Glutamatergic neuron (in vitro differentiated cells): ENCODE measurements around the gene MRPL36. TPM values are rescaled to one million over a fixed set of nuclear protein-coding genes. Genes with fewer than 3 reads are reported as not detected.

ENCODE experiments used
- DNase-seq: peaks from one replicate; pipeline ENCODE4 v3.0.0; 2022
- H3K27ac Mint-ChIP-seq: one replicate; pipeline ENCODE4 v1.8.0; 2020; ENCODE audit warnings: mild to moderate bottlenecking, mixed read lengths, inconsistent platforms; ENCODE audit not compliant: unreplicated experiment
- H3K27me3 Mint-ChIP-seq: one replicate; pipeline ENCODE4 v1.8.0; 2020; ENCODE audit warnings: mild to moderate bottlenecking, moderate library complexity, mixed read lengths, inconsistent platforms; ENCODE audit not compliant: unreplicated experiment
- H3K36me3 Mint-ChIP-seq: one replicate; pipeline ENCODE4 v1.8.0; 2020; ENCODE audit warnings: mild to moderate bottlenecking, mixed read lengths, inconsistent platforms; ENCODE audit not compliant: unreplicated experiment
- H3K4me1 Mint-ChIP-seq: one replicate; pipeline ENCODE4 v1.8.0; 2020; ENCODE audit warnings: mild to moderate bottlenecking, low read depth, mixed read lengths, inconsistent platforms; ENCODE audit not compliant: unreplicated experiment
- H3K4me3 Mint-ChIP-seq: one replicate; pipeline ENCODE4 v1.8.0; 2020; ENCODE audit warnings: mild to moderate bottlenecking, mixed read lengths, inconsistent platforms; ENCODE audit not compliant: unreplicated experiment
- H3K9me3 Mint-ChIP-seq: one replicate; pipeline ENCODE4 v1.8.0; 2020; ENCODE audit warnings: mild to moderate bottlenecking, moderate library complexity, mixed read lengths, inconsistent platforms; ENCODE audit not compliant: unreplicated experiment
- total RNA-seq: library from RNA; stranded (reverse); fragmentation: NEBNext Ultra II Directional; extraction: Animal tissue kit (Norgen Biotek cat#: 25700); gene quantifications from one replicate; pipeline ENCODE4 v1.2.1, GENCODE V29; 2021; ENCODE audit not compliant: unreplicated experiment
- TF ChIP-seq, protein P1 (sequence below): fragments of 200-600 bp; sonication (generic); IDR thresholded peaks from one replicate; pipeline ENCODE4 v1.5.0; 2021; ENCODE audit not compliant: partially characterized antibody, unreplicated experiment

MRPL36 gene
- total RNA-seq, 1 donor from 2014 or later, result 40.0 TPM

DNA sequence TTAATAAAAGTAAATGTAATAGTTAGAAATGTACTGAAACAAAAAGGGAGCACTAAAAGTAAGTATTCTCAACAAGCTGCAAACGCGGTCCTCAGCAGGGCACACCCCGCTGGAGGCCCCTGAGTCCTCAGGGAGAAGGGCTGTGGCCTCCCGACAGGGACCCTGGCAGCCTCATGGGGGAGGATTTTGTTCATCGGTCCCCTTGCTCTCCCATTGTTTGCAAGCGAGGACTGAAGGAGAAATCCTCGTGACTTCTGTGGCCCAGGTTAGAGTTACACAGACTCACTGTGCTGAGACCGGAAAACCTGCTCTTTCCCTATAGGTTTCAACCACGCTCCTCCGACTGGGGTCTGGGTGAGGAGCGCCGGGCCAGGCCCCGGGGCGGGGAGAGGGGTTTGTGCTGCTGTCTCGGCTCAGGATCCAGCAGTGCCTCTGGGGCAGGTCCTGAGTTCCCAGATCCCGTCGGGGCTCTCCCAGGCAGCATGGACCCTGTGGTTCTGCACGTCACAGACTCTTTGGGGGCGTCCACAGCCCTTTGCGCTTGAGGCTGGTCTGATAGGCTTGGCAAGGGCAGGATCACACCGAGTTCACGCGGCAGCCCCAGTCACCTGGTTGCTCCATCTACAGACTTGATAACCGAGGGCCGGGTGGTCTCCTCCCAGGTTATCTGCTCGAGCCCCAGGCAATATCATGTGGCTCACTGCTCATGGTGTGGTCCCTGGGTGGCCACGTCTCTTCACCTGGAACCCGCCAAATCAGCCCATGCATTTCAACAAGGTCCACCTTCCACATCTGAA is 38.8 kb downstream of the MRPL36 start:
- Mint-ChIP-seq H3K4me3 (no peak overlapping the region), H3K9me3 (peaks cover 6% of the 10 kb centered on the region), H3K27me3 (peaks cover 2% of the 10 kb centered on the region), H3K27ac (no peak overlapping the region), H3K36me3 (peaks cover 9% of the 10 kb centered on the region), H3K4me1 (no peaks in the 10 kb centered on the region)
- peak; percentile 9 for DNase-seq
- TF ChIP-seq, protein P1, sequence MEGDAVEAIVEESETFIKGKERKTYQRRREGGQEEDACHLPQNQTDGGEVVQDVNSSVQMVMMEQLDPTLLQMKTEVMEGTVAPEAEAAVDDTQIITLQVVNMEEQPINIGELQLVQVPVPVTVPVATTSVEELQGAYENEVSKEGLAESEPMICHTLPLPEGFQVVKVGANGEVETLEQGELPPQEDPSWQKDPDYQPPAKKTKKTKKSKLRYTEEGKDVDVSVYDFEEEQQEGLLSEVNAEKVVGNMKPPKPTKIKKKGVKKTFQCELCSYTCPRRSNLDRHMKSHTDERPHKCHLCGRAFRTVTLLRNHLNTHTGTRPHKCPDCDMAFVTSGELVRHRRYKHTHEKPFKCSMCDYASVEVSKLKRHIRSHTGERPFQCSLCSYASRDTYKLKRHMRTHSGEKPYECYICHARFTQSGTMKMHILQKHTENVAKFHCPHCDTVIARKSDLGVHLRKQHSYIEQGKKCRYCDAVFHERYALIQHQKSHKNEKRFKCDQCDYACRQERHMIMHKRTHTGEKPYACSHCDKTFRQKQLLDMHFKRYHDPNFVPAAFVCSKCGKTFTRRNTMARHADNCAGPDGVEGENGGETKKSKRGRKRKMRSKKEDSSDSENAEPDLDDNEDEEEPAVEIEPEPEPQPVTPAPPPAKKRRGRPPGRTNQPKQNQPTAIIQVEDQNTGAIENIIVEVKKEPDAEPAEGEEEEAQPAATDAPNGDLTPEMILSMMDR, result no peak

DNA sequence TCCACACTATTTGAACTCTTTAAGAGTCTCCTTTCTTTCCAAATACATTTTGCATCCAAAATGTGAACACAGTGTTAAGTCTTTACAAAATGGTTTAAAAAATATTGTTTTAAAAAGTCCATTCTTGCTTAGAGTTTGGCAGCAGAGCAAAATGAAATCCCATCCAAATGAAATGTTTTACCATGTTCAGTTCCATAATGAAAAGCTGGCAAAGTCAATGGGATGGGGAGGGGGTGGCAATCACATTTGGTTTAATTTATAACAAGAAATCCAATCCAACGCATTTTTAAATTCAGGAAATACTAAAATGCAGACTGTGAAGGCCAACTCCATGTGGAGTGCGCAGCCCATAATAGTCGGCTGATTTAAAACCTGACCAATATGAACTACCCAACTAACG is 39.4 kb downstream of the MRPL36 start:
- peaks cover 2% of the 10 kb centered on the region for H3K27me3 Mint-ChIP-seq
- H3K36me3 Mint-ChIP-seq, result peaks cover 9% of the 10 kb centered on the region
- H3K27ac Mint-ChIP-seq, result no peak overlapping the region
- H3K4me1 Mint-ChIP-seq, result no peaks in the 10 kb centered on the region
- TF ChIP-seq, protein P1, result no peak
- no peak for DNase-seq
- H3K4me3 Mint-ChIP-seq, result no peak overlapping the region
- peaks cover 9% of the 10 kb centered on the region for H3K9me3 Mint-ChIP-seq

DNA sequence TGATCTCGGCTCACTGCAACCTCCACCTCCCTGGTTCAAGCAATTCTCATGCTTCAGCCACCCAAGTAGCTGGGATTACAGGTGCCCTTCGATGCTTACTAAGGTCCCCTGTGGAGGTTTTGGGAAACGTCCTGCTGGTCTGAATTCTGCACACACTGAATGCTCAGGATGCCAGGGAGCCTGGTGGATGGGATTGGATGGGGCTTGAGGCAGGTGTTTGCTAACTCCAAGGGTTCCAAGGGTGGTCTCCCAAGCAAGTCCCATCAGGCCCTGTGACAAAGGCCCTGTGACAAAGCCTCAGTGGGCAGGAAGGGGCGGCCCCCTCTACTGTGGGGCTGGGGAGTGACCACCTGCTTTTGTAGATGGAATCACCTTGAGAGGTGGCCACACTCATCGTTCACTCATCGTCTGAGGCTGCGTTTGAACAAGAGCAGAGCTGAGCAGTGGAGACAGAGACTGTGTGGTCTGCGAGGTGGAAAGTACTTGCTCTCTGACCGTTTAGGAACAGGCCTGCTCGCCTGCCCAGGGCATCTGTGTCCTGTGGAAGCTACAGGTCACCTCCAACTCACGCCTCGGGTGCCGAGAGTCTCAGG is 40.2 kb downstream of the MRPL36 start:
- Mint-ChIP-seq H3K9me3 (peaks cover 9% of the 10 kb centered on the region), H3K27me3 (peaks cover 2% of the 10 kb centered on the region), H3K27ac (no peak overlapping the region), H3K4me1 (no peaks in the 10 kb centered on the region), H3K36me3 (peaks cover 9% of the 10 kb centered on the region), H3K4me3 (no peak overlapping the region)
- TF ChIP-seq, protein P1, result no peak
- DNase-seq, result no peak

DNA sequence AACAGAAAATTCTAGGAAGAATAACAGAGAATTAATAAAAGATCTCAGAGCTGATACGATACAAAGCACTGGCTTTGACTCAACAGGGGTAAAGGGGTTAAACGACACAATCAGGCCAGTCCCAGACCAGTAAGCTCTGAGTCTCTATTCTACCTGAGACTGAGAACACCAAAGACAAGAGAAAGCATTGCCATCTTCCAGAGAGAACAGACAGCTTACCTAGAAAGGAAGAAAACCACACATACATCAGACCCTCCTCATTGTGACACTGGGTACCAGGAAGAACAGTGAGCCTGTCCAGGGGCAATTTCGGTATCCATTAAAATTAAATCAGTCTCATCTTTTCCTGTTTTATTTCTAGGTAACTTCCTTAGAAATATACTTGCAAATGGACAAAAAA is 41.1 kb downstream of the MRPL36 start:
- Mint-ChIP-seq H3K4me3 (no peak overlapping the region), H3K27me3 (peaks cover 2% of the 10 kb centered on the region), H3K36me3 (peaks cover 9% of the 10 kb centered on the region), H3K4me1 (no peaks in the 10 kb centered on the region), H3K9me3 (peaks cover 9% of the 10 kb centered on the region), H3K27ac (no peak overlapping the region)
- TF ChIP-seq, protein P1, result no peak
- DNase-seq, result no peak

DNA sequence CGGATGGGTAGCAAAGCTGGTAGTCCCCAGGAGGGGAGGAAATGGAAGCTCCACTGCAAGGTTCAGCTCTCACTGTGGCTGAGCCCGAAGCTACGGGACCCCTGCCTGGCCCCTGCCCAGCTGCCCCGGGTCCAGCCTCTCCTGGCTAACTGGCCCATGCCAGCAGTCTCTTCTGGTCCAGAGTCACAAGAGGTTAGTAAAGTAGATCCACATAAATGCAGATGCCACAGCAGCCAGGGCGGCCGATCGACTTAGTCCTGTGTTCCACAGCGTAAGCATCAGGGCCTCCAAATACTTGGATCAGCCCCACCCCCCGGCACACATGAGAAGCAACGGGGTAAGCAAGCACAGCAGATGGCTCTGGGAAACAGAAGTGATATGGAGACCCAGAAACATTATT is 42.1 kb downstream of the MRPL36 start:
- peaks cover 9% of the 10 kb centered on the region for H3K36me3 Mint-ChIP-seq
- peaks cover 6% of the 10 kb centered on the region for H3K9me3 Mint-ChIP-seq
- peaks cover 2% of the 10 kb centered on the region for H3K27me3 Mint-ChIP-seq
- H3K27ac Mint-ChIP-seq, result no peak overlapping the region
- TF ChIP-seq, protein P1, result no peak
- no peaks in the 10 kb centered on the region for H3K4me1 Mint-ChIP-seq
- no peak for DNase-seq
- no peak overlapping the region for H3K4me3 Mint-ChIP-seq
